OCI-LY3 (cell line): Measurements from ENCODE around the gene ARHGEF11.

Experiments used
- CTCF ChIP-seq: fragments of 200-600, 300-600 bp; sonication (generic); IDR thresholded peaks from 2 replicates; pipeline ENCODE4 v1.5.1; 2014; ENCODE audit warnings: antibody characterized with exemption, low read length, low read depth
- EZH2phosphoT487 ChIP-seq: fragments of 200-600 bp; shearing (Covaris generic); IDR thresholded peaks from 2 replicates; pipeline ENCODE4 v1.6.1; 2018; ENCODE audit warnings: antibody characterized with exemption, mixed run types, low read depth

- TF ChIP-seq CTCF (no peak), EZH2phosphoT487 (no peak)
Observed at GRCh38 chr1:157050836-157051235, 5.3 kb upstream of the ARHGEF11 start.
